H1 (cell line): ENCODE results near the gene FHIT. TPM values are rescaled to one million over a fixed set of nuclear protein-coding genes. Genes with fewer than 3 reads are reported as not detected.

Source experiments
- CTCF ChIA-PET: fragments of 300-600 bp; sonication (Branson Sonifier 250); formaldehyde crosslinking; loops from one replicate; lab custom pipeline; 2021; ENCODE audit not compliant: partially characterized antibody; lab: Charles Lee
- POLR2A ChIA-PET: fragments of 300-600 bp; sonication (Branson Sonifier 250); formaldehyde crosslinking; loops from one replicate; lab custom pipeline; 2021; ENCODE audit warnings: inconsistent platforms; ENCODE audit not compliant: partially characterized antibody; lab: Charles Lee
- DNase-seq, 2 experiments: peaks; one replicate each; pipeline versions ENCODE4 v3.0.0 to v3.0.0-alpha.2; 2010 to 2022; ENCODE audit warnings: low spot score in 2 of 2, low read depth in 1 of 2, mixed read lengths in 1 of 2
- FAIRE-seq: peaks from 2 replicates; lab custom pipeline; 2011; peaks lifted over from hg19 to GRCh38; lab: Jason Lieb, UNC
- H2AFZ ChIP-seq: 2 replicates; pipeline ENCODE4 v1.8.1; 2012; ENCODE audit warnings: low read length, inconsistent platforms
- H2AK5ac ChIP-seq: 2 replicates; pipeline ENCODE4 v1.6.1; 2013; ENCODE audit warnings: low read depth, low read length
- H2BK120ac ChIP-seq: replicated peaks from 2 replicates; pipeline ENCODE3; 2013; ENCODE audit warnings: low read depth, low read length, inconsistent platforms
- H2BK12ac ChIP-seq: 2 replicates; pipeline ENCODE4 v1.6.1; 2013; ENCODE audit warnings: low read depth, low read length
- H2BK15ac ChIP-seq: 2 replicates; pipeline ENCODE4 v1.6.1; 2013; ENCODE audit warnings: low read length
- H2BK20ac ChIP-seq: 2 replicates; pipeline ENCODE4 v1.6.1; 2013; ENCODE audit warnings: low read length
- H2BK5ac ChIP-seq: 2 replicates; pipeline ENCODE4 v1.6.1; 2013; ENCODE audit warnings: low read depth, low read length
- H3K14ac ChIP-seq: 2 replicates; pipeline ENCODE4 v1.6.1; 2013; ENCODE audit warnings: inconsistent platforms; ENCODE audit not compliant: insufficient read length
- H3K18ac ChIP-seq: 2 replicates; pipeline ENCODE4 v1.6.1; 2013; ENCODE audit warnings: low read length; ENCODE audit errors: extremely low read depth
- H3K23ac ChIP-seq: 2 replicates; pipeline ENCODE4 v1.6.1; 2013; ENCODE audit warnings: inconsistent platforms; ENCODE audit not compliant: insufficient read length
- H3K23me2 ChIP-seq: 2 replicates; pipeline ENCODE4 v1.6.1; 2013; ENCODE audit warnings: low read depth, low read length
- H3K27ac ChIP-seq: 2 replicates; pipeline ENCODE4 v1.6.1; 2011; ENCODE audit warnings: low read depth, low read length, inconsistent platforms
- H3K27me3 ChIP-seq, 4 experiments: replicated peaks in 1 of 4; 1 replicate in 1 of 4; 2 replicates in 3 of 4; pipeline versions ENCODE4 v1.6.1 to v1.8.1; 2011 to 2013; ENCODE audit warnings: low read length in 3 of 4, mild to moderate bottlenecking in 3 of 4, inconsistent platforms in 2 of 4, mixed read lengths in 2 of 4, moderate library complexity in 1 of 4; ENCODE audit not compliant: control insufficient read depth in 3 of 4, insufficient read depth in 3 of 4; ENCODE audit errors: extremely low read depth in 1 of 4
- H3K36me3 ChIP-seq, 4 experiments: 2 replicates each; pipeline versions ENCODE4 v1.6.1 to v1.8.1; 2011 to 2013; ENCODE audit warnings: mild to moderate bottlenecking in 4 of 4, low read length in 3 of 4, moderate library complexity in 2 of 4, control low read depth in 1 of 4, inconsistent platforms in 1 of 4; ENCODE audit not compliant: insufficient read depth in 4 of 4, control insufficient read depth in 2 of 4
- H3K4ac ChIP-seq: replicated peaks from 2 replicates; pipeline ENCODE3; 2013; ENCODE audit warnings: low read length, low read depth, mixed read lengths, inconsistent platforms; ENCODE audit not compliant: insufficient read length
- H3K4me1 ChIP-seq, 4 experiments: replicated peaks in 1 of 4; 1 replicate in 1 of 4; 2 replicates in 3 of 4; pipeline versions ENCODE4 v1.6.1 to v1.8.1; 2011 to 2013; ENCODE audit warnings: low read length in 3 of 4, inconsistent platforms in 2 of 4, mixed read lengths in 1 of 4; ENCODE audit not compliant: insufficient read depth in 4 of 4, control insufficient read depth in 3 of 4
- H3K4me2 ChIP-seq, 2 experiments: 2 replicates each; pipeline versions ENCODE4 v1.6.1 to v1.8.1; 2011 to 2013; ENCODE audit warnings: low read depth in 2 of 2, low read length in 2 of 2, control low read depth in 1 of 2, inconsistent platforms in 1 of 2, mild to moderate bottlenecking in 1 of 2; ENCODE audit not compliant: insufficient read depth in 1 of 2
- H3K4me3 ChIP-seq, 4 experiments: fragments of 200-600, 300-600 bp in 1 of 4; sonication (generic), shearing (Covaris generic), sonication (Bioruptor Twin) in 1 of 4; 2 replicates each; pipeline versions ENCODE4 v1.5.1 to v1.8.1; 2011 to 2016; ENCODE audit warnings: low read length in 4 of 4, low read depth in 3 of 4, control low read depth in 2 of 4, inconsistent platforms in 2 of 4, mild to moderate bottlenecking in 2 of 4, mixed read lengths in 1 of 4, moderate library complexity in 1 of 4; ENCODE audit not compliant: insufficient read depth in 2 of 4; ENCODE audit errors: extremely low read depth in 1 of 4
- H3K56ac ChIP-seq: replicated peaks from 2 replicates; pipeline ENCODE3; 2013; ENCODE audit warnings: low read depth, mild to moderate bottlenecking, mixed read lengths, low read length, inconsistent platforms; ENCODE audit not compliant: insufficient read length
- H3K79me1 ChIP-seq: 2 replicates; pipeline ENCODE4 v1.6.1; 2013; ENCODE audit warnings: low read depth, low read length, control low read depth
- H3K79me2 ChIP-seq, 2 experiments: 2 replicates each; pipeline versions ENCODE4 v1.6.1 to v1.8.1; 2012 to 2013; ENCODE audit warnings: low read length in 2 of 2, mild to moderate bottlenecking in 2 of 2, inconsistent platforms in 1 of 2; ENCODE audit not compliant: insufficient read depth in 2 of 2, control insufficient read depth in 1 of 2
- H3K9ac ChIP-seq, 4 experiments: replicated peaks in 1 of 4; 1 replicate in 1 of 4; 2 replicates in 3 of 4; pipeline versions ENCODE4 v1.6.1 to v1.8.1; 2011 to 2013; ENCODE audit warnings: low read depth in 3 of 4, low read length in 3 of 4, control low read depth in 2 of 4, mild to moderate bottlenecking in 2 of 4, moderate library complexity in 2 of 4, inconsistent platforms in 1 of 4; ENCODE audit errors: extremely low read depth in 1 of 4
- H3K9me3 ChIP-seq, 2 experiments: 2 replicates each; pipeline versions ENCODE4 v1.6.1 to v1.8.1; 2012 to 2013; ENCODE audit warnings: mild to moderate bottlenecking in 2 of 2, moderate library complexity in 2 of 2, control low read depth in 1 of 2, inconsistent platforms in 1 of 2, low read depth in 1 of 2, low read length in 1 of 2, mixed read lengths in 1 of 2; ENCODE audit not compliant: insufficient read depth in 2 of 2
- H4K20me1 ChIP-seq, 2 experiments: replicated peaks in 1 of 2; 2 replicates each; pipeline versions ENCODE3 to v1.8.1; 2011 to 2013; ENCODE audit warnings: inconsistent platforms in 2 of 2, low read length in 2 of 2, mild to moderate bottlenecking in 1 of 2; ENCODE audit not compliant: insufficient read depth in 2 of 2, control insufficient read depth in 1 of 2
- H4K5ac ChIP-seq: 2 replicates; pipeline ENCODE4 v1.6.1; 2013; ENCODE audit warnings: low read length, low read depth, mixed read lengths, inconsistent platforms; ENCODE audit not compliant: insufficient read length
- H4K8ac ChIP-seq: 2 replicates; pipeline ENCODE4 v1.8.0; 2013; ENCODE audit warnings: mild to moderate bottlenecking, moderate library complexity, low read length, inconsistent platforms; ENCODE audit not compliant: insufficient read depth; ENCODE audit errors: extremely low read depth
- H4K91ac ChIP-seq: replicated peaks from 2 replicates; pipeline ENCODE3; 2013; ENCODE audit warnings: low read length, mixed read lengths, inconsistent platforms; ENCODE audit not compliant: insufficient read length
- KDM4A ChIP-seq: IDR thresholded peaks from one replicate; pipeline ENCODE4 v1.7.1; 2012; ENCODE audit warnings: low read depth, mild to moderate bottlenecking, moderate library complexity, low read length, inconsistent platforms; ENCODE audit not compliant: severe bottlenecking
- WGBS, 2 experiments: shearing (Covaris generic) in 1 of 2; methylation state at CpG; one replicate each; pipeline versions ENCODE4 v1.1.6 to v1.1.7; 2013 to 2015; ENCODE audit warnings: low lambda C conversion rate in 2 of 2, mixed read lengths in 2 of 2, inconsistent platforms in 1 of 2, low coverage in 1 of 2, missing lambda C conversion rate in 1 of 2; ENCODE audit not compliant: insufficient replicate concordance in 2 of 2, insufficient coverage in 1 of 2, insufficient read length in 1 of 2; ENCODE audit errors: extremely low coverage in 1 of 2, missing lambda C conversion rate in 1 of 2; 5-methylcytosine and 5-hydroxymethylcytosine counted together
- polyA plus RNA-seq, 7 experiments: library from polyadenylated mRNA; depleted of rRNA in 3 of 7; stranded (reverse) in 5 of 7; unstranded in 2 of 7; fragments of >200 nt in 5 of 7; fragments of 200-250 nt in 2 of 7; gene quantifications; 1 replicate in 5 of 7; 2 replicates in 1 of 7; 4 replicates in 1 of 7; pipeline versions ENCODE4 v1.2.1 to v1.2.3, GENCODE V29; 2011 to 2013; ENCODE audit warnings: missing spikeins in 2 of 7, mixed read lengths in 2 of 7
- total RNA-seq: library from RNA; stranded (reverse); fragmentation: NEBNext Ultra II Directional; extraction: Animal tissue kit (Norgen Biotek cat#: 25700); gene quantifications from 2 replicates; pipeline ENCODE4 v1.2.1, GENCODE V29; 2021

Gene FHIT
- total and polyA plus RNA-seq, 2 of the 8 experiments (the other 6 are each of a cell fraction or from before 2014, with no cell fraction given): 1.2 to 3.2 TPM

DNA sequence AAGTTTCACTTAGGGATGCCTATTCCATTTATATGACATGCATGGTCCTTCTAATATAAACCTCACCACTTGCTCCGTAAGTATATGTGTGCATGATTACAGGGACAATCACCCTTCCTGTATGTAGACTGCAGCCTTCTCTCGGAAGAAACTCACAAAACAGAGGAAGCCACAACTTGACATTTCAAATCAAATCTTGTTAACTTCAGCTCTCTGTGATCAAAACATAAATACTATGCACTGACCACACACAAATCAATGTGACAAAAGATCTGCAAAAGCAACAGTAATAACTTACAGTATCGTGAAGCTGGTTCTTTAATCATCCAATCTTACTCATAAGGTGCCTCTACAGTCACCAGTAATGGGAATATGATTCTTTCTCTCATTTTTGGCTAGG is 50.2 kb downstream of the FHIT start:
- no peak overlapping the region for H3K14ac ChIP-seq
- H3K9me3 ChIP-seq: peaks cover 0 to 4% of the 10 kb centered on the region in 2 experiments; a peak in 1 of 4 replicates
- H4K20me1 ChIP-seq: no peaks in the 10 kb centered on the region
- H3K4me3 ChIP-seq: no peak overlapping the region
- H3K18ac ChIP-seq: no peak overlapping the region
- H2BK15ac ChIP-seq: no peak overlapping the region
- H3K23ac ChIP-seq: no peak overlapping the region
- no peak overlapping the region for H2BK20ac ChIP-seq
- FAIRE-seq (no peak), DNase-seq (no peak)
- no peak overlapping the region for H2BK120ac ChIP-seq
- H4K91ac ChIP-seq: no peak overlapping the region
- no peaks in the 10 kb centered on the region for H3K79me2 ChIP-seq
- no peak overlapping the region for H2BK5ac ChIP-seq
- no peak overlapping the region for H3K9ac ChIP-seq
- no peak overlapping the region for H3K27ac ChIP-seq
- no peak overlapping the region for H4K5ac ChIP-seq
- H4K8ac ChIP-seq: no peak overlapping the region
- no peak overlapping the region for H2AK5ac ChIP-seq
- no peak overlapping the region for H3K4me2 ChIP-seq
- no peak overlapping the region for H2AFZ ChIP-seq
- ChIA-PET CTCF (interaction anchor here (0.7 to 0.9 kb wide), 2 partner anchors 423 to 446 kb away, joined by 3 read pairs; no protein-coding TSS in a partner anchor), POLR2A (interaction anchor here (0.6 kb wide), 1 partner anchor 185 kb away, joined by 4 read pairs; no protein-coding TSS in a partner anchor)
- TF ChIP-seq KDM4A: no peak
- H2BK12ac ChIP-seq: no peak overlapping the region
- no peak overlapping the region for H3K4ac ChIP-seq
- H3K27me3 ChIP-seq: no peaks in the 10 kb centered on the region
- WGBS, 2 experiments: 93% methylated on average over 3 of the region's 3 CpGs; no CpG with 5 or more reads in 1 of the 2 experiments
- no peaks in the 10 kb centered on the region for H3K23me2 ChIP-seq
- no peak overlapping the region for H3K56ac ChIP-seq
- H3K4me1 ChIP-seq: no peaks in the 10 kb centered on the region
- H3K79me1 ChIP-seq: no peaks in the 10 kb centered on the region
- H3K36me3 ChIP-seq: no peaks in the 10 kb centered on the region; a peak in 1 of 8 replicates
